ENCODE data around the gene ADAMTS17. TPM values are rescaled to one million over a fixed set of nuclear protein-coding genes. Genes with fewer than 3 reads are reported as not detected.

ADAMTS17 gene
- total and polyA plus RNA-seq, 3 donors from 2014 or later: 6.8 to 17.8 (median 12.4) TPM

DNA sequence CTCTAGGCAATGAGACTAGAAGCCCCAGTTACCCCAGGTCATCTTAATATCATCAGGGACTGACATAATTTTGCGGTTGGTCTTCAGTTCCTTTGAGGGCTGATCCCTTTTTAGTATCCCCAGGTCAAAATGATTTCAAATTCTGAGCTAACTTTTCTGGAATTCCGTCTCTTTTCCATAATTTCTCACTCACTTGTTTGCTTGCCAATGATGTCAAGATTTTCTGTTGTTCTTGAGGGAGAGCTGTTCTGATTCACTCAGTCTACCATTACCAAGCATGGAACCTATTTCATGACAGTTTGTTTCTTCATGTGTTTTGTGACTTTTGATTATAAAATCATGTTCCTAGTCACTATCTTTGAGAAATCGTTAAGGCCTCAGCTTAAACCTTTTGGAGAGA is 418.1 kb downstream of the ADAMTS17 start:
- no peak overlapping the region for H3K4me3 ChIP-seq
- peaks cover 2% of the 10 kb centered on the region for H3K4me1 ChIP-seq
- no peaks in the 10 kb centered on the region for H3K36me3 ChIP-seq (ENCODE audit: low read depth, missing control alignments)
- H3K27me3 ChIP-seq: no peaks in the 10 kb centered on the region
- no peaks in the 10 kb centered on the region for H3K9me3 ChIP-seq
- intact Hi-C loops (cut with DNase I; ENCODE audit: low total_unique reads): no loop called here
- WGBS, 2 donors: 67 to 80% methylated on average over 3 of the region's 3 CpGs
- TF ChIP-seq POLR2A (IDR thresholded peaks at IDR 0.05): no peak
- TF ChIP-seq, protein P1, sequence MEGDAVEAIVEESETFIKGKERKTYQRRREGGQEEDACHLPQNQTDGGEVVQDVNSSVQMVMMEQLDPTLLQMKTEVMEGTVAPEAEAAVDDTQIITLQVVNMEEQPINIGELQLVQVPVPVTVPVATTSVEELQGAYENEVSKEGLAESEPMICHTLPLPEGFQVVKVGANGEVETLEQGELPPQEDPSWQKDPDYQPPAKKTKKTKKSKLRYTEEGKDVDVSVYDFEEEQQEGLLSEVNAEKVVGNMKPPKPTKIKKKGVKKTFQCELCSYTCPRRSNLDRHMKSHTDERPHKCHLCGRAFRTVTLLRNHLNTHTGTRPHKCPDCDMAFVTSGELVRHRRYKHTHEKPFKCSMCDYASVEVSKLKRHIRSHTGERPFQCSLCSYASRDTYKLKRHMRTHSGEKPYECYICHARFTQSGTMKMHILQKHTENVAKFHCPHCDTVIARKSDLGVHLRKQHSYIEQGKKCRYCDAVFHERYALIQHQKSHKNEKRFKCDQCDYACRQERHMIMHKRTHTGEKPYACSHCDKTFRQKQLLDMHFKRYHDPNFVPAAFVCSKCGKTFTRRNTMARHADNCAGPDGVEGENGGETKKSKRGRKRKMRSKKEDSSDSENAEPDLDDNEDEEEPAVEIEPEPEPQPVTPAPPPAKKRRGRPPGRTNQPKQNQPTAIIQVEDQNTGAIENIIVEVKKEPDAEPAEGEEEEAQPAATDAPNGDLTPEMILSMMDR (IDR thresholded peaks at IDR 0.05): no peak
- H3K27ac ChIP-seq: no peak overlapping the region
- DNase-seq: no peak

Small RNA genes lying within 50 kb of the gene (small RNA-seq; reads per million reads assigned to genes)
- gene RNA5SP402: 0 reads per million in 2 donors

Other genes starting within 250 kb of the ADAMTS17 start
- gene CERS3, start 187.0 kb upstream of the ADAMTS17 start, total RNA-seq: 10 to 100 TPM; 13.4 to 17.8 TPM
- 48.6 TPM for gene CERS3, start 187.0 kb upstream of the ADAMTS17 start, polyA plus RNA-seq (ENCODE audit: insufficient read depth, low read depth, low replicate concordance)

All from testis (tissue), 3 donors.